Activated naive CD4-positive, alpha-beta T cell treated with anti-CD3 and anti-CD28 coated beads, Interleukin-2, amount 10 ng/mL, durations not matched to agents 7 days and 5 days (primary cell): Measurements from ENCODE around the gene TMEM178B.
"Not testable (repeated sequence)": the region's sequence is repeated elsewhere in the genome, so short reads cannot be mapped to it uniquely, and the experiment has no call there.

Experiments used
- CTCF ChIA-PET: fragments of 350-600 bp; sonication (Branson Sonifier 250); formaldehyde crosslinking; loops from one replicate; lab custom pipeline; 2021; ENCODE audit warnings: antibody characterized with exemption; lab: Charles Lee
- DNase-seq: peaks from one replicate; pipeline ENCODE4 v3.0.0-alpha.2; 2020
- H3K27ac Mint-ChIP-seq: one replicate; pipeline ENCODE4 v1.8.0; 2021; ENCODE audit warnings: mild to moderate bottlenecking, moderate library complexity, mixed read lengths
- H3K27me3 Mint-ChIP-seq: one replicate; pipeline ENCODE4 v1.8.0; 2021; ENCODE audit warnings: mild to moderate bottlenecking, mixed read lengths
- H3K36me3 Mint-ChIP-seq: one replicate; pipeline ENCODE4 v1.8.0; 2021; ENCODE audit warnings: mixed read lengths
- H3K4me1 Mint-ChIP-seq: one replicate; pipeline ENCODE4 v1.8.0; 2021; ENCODE audit warnings: mixed read lengths
- H3K4me3 Mint-ChIP-seq: one replicate; pipeline ENCODE4 v1.8.0; 2021; ENCODE audit warnings: mild to moderate bottlenecking, moderate library complexity, mixed read lengths
- H3K9me3 Mint-ChIP-seq: one replicate; pipeline ENCODE4 v1.8.0; 2021; ENCODE audit warnings: mixed read lengths

Gene TMEM178B

GRCh38 chr7:141102436-141102835, 28.6 kb downstream of the TMEM178B start:
- H3K4me3 Mint-ChIP-seq, result no peak overlapping the region
- no peaks in the 10 kb centered on the region for H3K36me3 Mint-ChIP-seq
- CTCF ChIA-PET, result no interaction called here
- H3K27me3 Mint-ChIP-seq, result peaks cover 9% of the 10 kb centered on the region
- no peaks in the 10 kb centered on the region for H3K4me1 Mint-ChIP-seq
- H3K9me3 Mint-ChIP-seq, result no peaks in the 10 kb centered on the region
- no peak overlapping the region for H3K27ac Mint-ChIP-seq
- no peak for DNase-seq

GRCh38 chr7:141103847-141104429, 30.1 kb downstream of the TMEM178B start:
- H3K36me3 Mint-ChIP-seq, result no peaks in the 10 kb centered on the region

GRCh38 chr7:141113131-141113530, 39.3 kb downstream of the TMEM178B start:
- no peaks in the 10 kb centered on the region for H3K4me1 Mint-ChIP-seq
- CTCF ChIA-PET, result no interaction called here
- H3K27me3 Mint-ChIP-seq, result no peaks in the 10 kb centered on the region
- no peaks in the 10 kb centered on the region for H3K36me3 Mint-ChIP-seq
- H3K4me3 Mint-ChIP-seq, result no peak overlapping the region
- no peaks in the 10 kb centered on the region for H3K9me3 Mint-ChIP-seq
- DNase-seq, result no peak
- no peak overlapping the region for H3K27ac Mint-ChIP-seq

More at GRCh38 chr7:141103847-141104429, 30.1 kb downstream of the TMEM178B start:
- Mint-ChIP-seq H3K27ac (no peak overlapping the region), H3K9me3 (no peaks in the 10 kb centered on the region), H3K4me3 (no peak overlapping the region), H3K27me3 (peaks cover 9% of the 10 kb centered on the region), H3K4me1 (no peaks in the 10 kb centered on the region)
- CTCF ChIA-PET, result no interaction called here
- DNase-seq, result no peak

- Mint-ChIP-seq H3K4me3 (no peak overlapping the region), H3K27me3 (no peaks in the 10 kb centered on the region), H3K9me3 (no peaks in the 10 kb centered on the region), H3K4me1 (no peaks in the 10 kb centered on the region), H3K36me3 (no peaks in the 10 kb centered on the region), H3K27ac (no peak overlapping the region)
- CTCF ChIA-PET, result no interaction called here
- DNase-seq, result no peak
These were observed 40.3 kb downstream of the TMEM178B start for GRCh38 chr7:141114029-141114664.

- H3K27ac Mint-ChIP-seq, result peak overlapping the region; percentile 33
- CTCF ChIA-PET, result no interaction called here
These were observed 42.1 kb downstream of the TMEM178B start for GRCh38 chr7:141115965-141116364.

GRCh38 chr7:141116661-141117060, 42.8 kb downstream of the TMEM178B start:
- H3K27me3 Mint-ChIP-seq, H3K27ac Mint-ChIP-seq, H3K4me3 Mint-ChIP-seq, H3K36me3 Mint-ChIP-seq, DNase-seq, CTCF ChIA-PET, H3K9me3 Mint-ChIP-seq, H3K4me1 Mint-ChIP-seq: not testable (repeated sequence)

More at GRCh38 chr7:141115965-141116364, 42.1 kb downstream of the TMEM178B start:
- Mint-ChIP-seq H3K36me3 (no peaks in the 10 kb centered on the region), H3K9me3 (no peaks in the 10 kb centered on the region), H3K4me1 (no peaks in the 10 kb centered on the region), H3K27me3 (no peaks in the 10 kb centered on the region), H3K4me3 (no peak overlapping the region)
- no peak for DNase-seq

- H3K27ac Mint-ChIP-seq, result no peak overlapping the region
- no peak for DNase-seq
- H3K36me3 Mint-ChIP-seq, result no peaks in the 10 kb centered on the region
- peaks cover 7% of the 10 kb centered on the region for H3K27me3 Mint-ChIP-seq
- no peak overlapping the region for H3K4me3 Mint-ChIP-seq
- no peaks in the 10 kb centered on the region for H3K4me1 Mint-ChIP-seq
- CTCF ChIA-PET, result no interaction called here
- no peaks in the 10 kb centered on the region for H3K9me3 Mint-ChIP-seq
These were observed 44.9 kb downstream of the TMEM178B start for GRCh38 chr7:141118767-141119166.

- DNase-seq, result no peak
- Mint-ChIP-seq H3K27me3 (peaks cover 7% of the 10 kb centered on the region), H3K9me3 (no peaks in the 10 kb centered on the region)
These were observed 45.3 kb downstream of the TMEM178B start for GRCh38 chr7:141119187-141119586.

GRCh38 chr7:141122736-141123135, 48.9 kb downstream of the TMEM178B start:
- no peak for DNase-seq
- H3K27me3 Mint-ChIP-seq, result peaks cover 15% of the 10 kb centered on the region
- H3K36me3 Mint-ChIP-seq, result no peaks in the 10 kb centered on the region
- CTCF ChIA-PET, result no interaction called here
- H3K4me3 Mint-ChIP-seq, result no peak overlapping the region
- H3K27ac Mint-ChIP-seq, result no peak overlapping the region
- no peaks in the 10 kb centered on the region for H3K4me1 Mint-ChIP-seq
- H3K9me3 Mint-ChIP-seq, result no peaks in the 10 kb centered on the region

More at GRCh38 chr7:141119187-141119586, 45.3 kb downstream of the TMEM178B start:
- CTCF ChIA-PET, result interaction anchor here (1.2 kb wide), 1 partner anchor 22 kb away, joined by 3 read pairs; no protein-coding TSS in a partner anchor
- no peak overlapping the region for H3K4me3 Mint-ChIP-seq
- H3K36me3 Mint-ChIP-seq, result no peaks in the 10 kb centered on the region
- H3K4me1 Mint-ChIP-seq, result no peaks in the 10 kb centered on the region
- H3K27ac Mint-ChIP-seq, result no peak overlapping the region

- Mint-ChIP-seq H3K36me3 (no peaks in the 10 kb centered on the region), H3K4me3 (no peak overlapping the region), H3K4me1 (no peaks in the 10 kb centered on the region), H3K27me3 (peaks cover 16% of the 10 kb centered on the region), H3K27ac (no peak overlapping the region), H3K9me3 (no peaks in the 10 kb centered on the region)
- DNase-seq, result no peak
- CTCF ChIA-PET, result no interaction called here
These were observed 49.7 kb downstream of the TMEM178B start for GRCh38 chr7:141123522-141123921.

- H3K4me3 Mint-ChIP-seq, result no peak overlapping the region
- H3K9me3 Mint-ChIP-seq, result no peaks in the 10 kb centered on the region
- no peak overlapping the region for H3K27ac Mint-ChIP-seq
- H3K27me3 Mint-ChIP-seq, result peaks cover 21% of the 10 kb centered on the region
- H3K4me1 Mint-ChIP-seq, result no peaks in the 10 kb centered on the region
- CTCF ChIA-PET, result no interaction called here
- no peaks in the 10 kb centered on the region for H3K36me3 Mint-ChIP-seq
- DNase-seq, result no peak
These were observed 52.2 kb downstream of the TMEM178B start for GRCh38 chr7:141126107-141126506.

GRCh38 chr7:141128506-141128905, 54.6 kb downstream of the TMEM178B start:
- Mint-ChIP-seq H3K27ac (no peak overlapping the region), H3K4me1 (no peaks in the 10 kb centered on the region), H3K4me3 (no peak overlapping the region), H3K27me3 (peaks cover 18% of the 10 kb centered on the region), H3K9me3 (no peaks in the 10 kb centered on the region), H3K36me3 (no peaks in the 10 kb centered on the region)
- no peak for DNase-seq
- CTCF ChIA-PET, result no interaction called here

- Mint-ChIP-seq H3K36me3 (no peaks in the 10 kb centered on the region), H3K27ac (no peak overlapping the region), H3K9me3 (no peaks in the 10 kb centered on the region), H3K27me3 (peaks cover 18% of the 10 kb centered on the region), H3K4me3 (no peak overlapping the region), H3K4me1 (no peaks in the 10 kb centered on the region)
- CTCF ChIA-PET, result no interaction called here
- DNase-seq, result no peak
These were observed 55.1 kb downstream of the TMEM178B start for GRCh38 chr7:141128931-141129330.

- Mint-ChIP-seq H3K4me3 (no peak overlapping the region), H3K36me3 (no peaks in the 10 kb centered on the region), H3K27ac (no peak overlapping the region), H3K9me3 (no peaks in the 10 kb centered on the region), H3K4me1 (no peaks in the 10 kb centered on the region), H3K27me3 (peaks cover 11% of the 10 kb centered on the region)
- CTCF ChIA-PET, result no interaction called here
- no peak for DNase-seq
These were observed 58.8 kb downstream of the TMEM178B start for GRCh38 chr7:141132671-141133070.

- DNase-seq, result no peak
- H3K9me3 Mint-ChIP-seq, result no peaks in the 10 kb centered on the region
- CTCF ChIA-PET, result no interaction called here
These were observed 59.8 kb downstream of the TMEM178B start for GRCh38 chr7:141133646-141134045.

More at GRCh38 chr7:141133646-141134045, 59.8 kb downstream of the TMEM178B start:
- no peak overlapping the region for H3K27ac Mint-ChIP-seq
- H3K36me3 Mint-ChIP-seq, result no peaks in the 10 kb centered on the region
- H3K4me1 Mint-ChIP-seq, result no peaks in the 10 kb centered on the region
- H3K4me3 Mint-ChIP-seq, result no peak overlapping the region
- H3K27me3 Mint-ChIP-seq, result peaks cover 8% of the 10 kb centered on the region
